Endometrium (tissue), 2 donors: ENCODE results near the gene DNM2.
"Not testable (repeated sequence)": the region's sequence is repeated elsewhere in the genome, so short reads cannot be mapped to it uniquely, and the experiment has no call there.

Experiments used
- FAIRE-seq: peaks from 2 replicates; lab custom pipeline; 2012; peaks lifted over from hg19 to GRCh38; lab: Jason Lieb, UNC
- donor health status: control.
- donor health status: control.

The DNM2 gene

DNA sequence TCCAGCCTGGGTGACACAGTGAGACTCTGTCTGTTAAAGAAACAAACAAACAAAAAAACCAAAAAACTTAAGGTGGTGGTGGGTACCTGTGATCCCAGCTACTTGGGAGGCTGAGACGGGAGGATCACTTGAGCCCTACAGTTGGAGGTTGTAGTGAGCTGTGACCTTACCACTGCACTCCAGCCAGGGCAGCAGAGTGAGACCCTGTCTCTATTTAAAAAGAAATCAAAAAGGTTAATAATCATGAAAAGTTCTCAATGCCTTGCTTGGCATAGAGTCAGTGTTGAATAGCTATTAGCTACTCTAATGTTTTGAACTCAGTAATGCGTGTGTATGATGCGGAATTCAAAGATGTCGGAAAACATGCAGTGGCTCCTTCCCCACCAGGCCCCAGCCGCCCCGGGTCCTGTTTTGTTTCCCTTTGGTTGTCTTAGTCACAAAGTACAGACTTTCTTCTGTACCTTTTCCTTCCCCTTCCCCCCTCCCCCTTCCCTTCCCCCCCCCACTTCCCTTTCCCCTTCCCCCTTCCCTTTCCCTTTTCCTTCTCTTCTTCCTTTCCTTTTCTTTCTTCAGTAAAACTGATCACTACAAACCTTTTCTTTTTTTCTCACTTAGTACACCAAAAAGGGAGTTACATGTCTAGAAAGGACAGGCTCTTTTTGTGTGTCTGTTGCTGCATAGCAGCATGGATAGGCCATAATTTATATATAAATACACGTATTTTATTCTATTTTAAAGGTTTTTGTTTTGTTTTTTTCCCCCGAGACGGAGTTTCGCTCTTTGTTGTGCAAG lies 35.2 kb downstream of the DNM2 start:
- FAIRE-seq: no peak

DNA sequence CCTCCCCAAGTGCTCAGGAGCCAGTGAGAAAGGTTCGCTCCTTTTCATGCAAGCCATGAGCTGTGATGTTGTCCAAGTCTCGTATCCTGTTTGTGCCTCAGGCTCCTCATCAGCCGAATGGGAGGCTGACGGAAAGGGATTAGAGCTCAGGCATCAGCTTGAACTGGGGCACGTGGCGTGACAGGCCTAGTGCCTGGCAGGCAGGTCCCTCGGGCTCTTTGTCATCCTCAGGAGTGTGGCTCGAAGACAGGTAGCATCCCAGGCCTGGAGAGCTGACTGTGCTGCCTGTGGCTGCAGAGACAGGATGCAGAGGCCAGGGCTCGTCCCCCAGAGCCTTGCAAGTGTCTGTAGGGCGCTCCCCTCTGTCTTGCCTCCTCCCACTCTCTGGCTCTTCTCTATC lies 38.5 kb downstream of the DNM2 start:
- FAIRE-seq: no peak

- no peak for FAIRE-seq
Observed at GRCh38 chr19:10756791-10757190, 38.9 kb downstream of the DNM2 start.

DNA sequence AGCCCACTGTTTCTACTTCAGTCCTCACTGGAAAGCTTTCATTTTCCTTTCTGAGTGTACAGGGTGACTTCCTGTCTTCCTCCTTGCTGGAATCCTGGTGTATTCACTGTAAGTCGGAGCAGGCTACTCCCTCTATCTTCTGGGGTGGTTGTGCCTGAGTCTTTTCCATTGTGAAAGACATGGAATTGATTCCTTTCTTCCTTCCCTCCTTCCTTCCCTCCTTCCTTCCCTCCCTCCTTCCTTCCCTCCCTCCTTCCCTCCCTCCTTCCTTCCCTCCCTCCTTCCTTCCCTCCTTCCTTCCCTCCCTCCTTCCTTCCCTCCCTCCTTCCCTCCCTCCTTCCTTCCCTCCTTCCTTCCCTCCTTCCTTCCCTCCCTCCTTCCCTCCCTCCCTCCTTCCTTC lies 40.2 kb downstream of the DNM2 start:
- FAIRE-seq: not testable (repeated sequence)

- no peak for FAIRE-seq
Observed at GRCh38 chr19:10758978-10759377, 41.1 kb downstream of the DNM2 start.

DNA sequence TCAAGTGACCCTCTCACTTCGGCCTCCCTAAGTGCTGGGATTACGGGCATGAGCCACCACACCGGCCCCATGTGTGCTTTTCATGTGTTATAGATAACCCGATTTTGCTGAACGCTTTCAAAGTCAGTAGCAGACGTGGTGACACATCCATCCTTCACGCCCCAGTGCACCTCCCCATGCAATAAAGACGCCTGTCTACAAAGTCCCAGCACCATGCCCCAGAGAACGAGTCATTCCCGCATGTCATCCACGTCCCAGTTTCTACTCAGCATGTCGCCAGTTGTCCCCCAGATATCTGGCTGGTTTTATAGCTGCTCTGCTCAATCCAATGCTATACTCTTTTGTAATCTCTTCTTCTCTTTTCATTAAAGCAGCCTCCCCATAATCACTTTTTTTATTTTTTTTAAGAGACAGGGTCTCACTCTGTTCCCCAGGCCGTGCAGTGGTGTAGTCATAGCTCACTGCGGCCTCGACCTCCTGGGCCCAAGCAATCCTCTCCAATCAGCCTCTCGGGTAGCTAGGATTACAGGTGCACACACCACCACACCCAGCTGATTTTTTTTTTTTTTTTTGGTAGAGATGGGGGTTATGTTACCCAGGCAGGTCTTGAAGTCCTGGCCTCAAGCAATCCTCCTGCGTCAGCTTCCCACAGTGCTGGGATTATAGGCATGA lies 42.5 kb downstream of the DNM2 start:
- FAIRE-seq: no peak

- no peak for FAIRE-seq
Observed at GRCh38 chr19:10761443-10762250, 43.8 kb downstream of the DNM2 start.

DNA sequence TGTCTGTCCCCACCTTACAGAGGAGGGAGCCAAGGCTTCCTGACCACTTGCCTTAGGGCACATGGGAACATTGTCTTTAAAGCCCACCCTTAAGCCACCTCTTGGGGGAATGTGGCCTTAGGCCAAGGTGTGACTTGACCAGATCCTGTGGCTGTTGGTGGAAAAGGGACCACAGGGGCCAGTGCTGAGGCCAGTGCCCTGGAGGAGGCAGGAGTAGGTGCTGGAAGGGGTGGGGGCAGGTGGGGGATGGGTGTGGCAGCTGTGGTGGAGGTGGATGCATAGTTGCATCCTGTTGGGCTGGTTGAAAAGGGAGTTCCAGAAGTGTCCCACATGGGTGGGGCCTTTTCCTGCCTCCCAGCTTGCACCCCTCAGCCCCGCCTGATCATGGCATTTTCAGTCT lies 44.8 kb downstream of the DNM2 start:
- no peak for FAIRE-seq

DNA sequence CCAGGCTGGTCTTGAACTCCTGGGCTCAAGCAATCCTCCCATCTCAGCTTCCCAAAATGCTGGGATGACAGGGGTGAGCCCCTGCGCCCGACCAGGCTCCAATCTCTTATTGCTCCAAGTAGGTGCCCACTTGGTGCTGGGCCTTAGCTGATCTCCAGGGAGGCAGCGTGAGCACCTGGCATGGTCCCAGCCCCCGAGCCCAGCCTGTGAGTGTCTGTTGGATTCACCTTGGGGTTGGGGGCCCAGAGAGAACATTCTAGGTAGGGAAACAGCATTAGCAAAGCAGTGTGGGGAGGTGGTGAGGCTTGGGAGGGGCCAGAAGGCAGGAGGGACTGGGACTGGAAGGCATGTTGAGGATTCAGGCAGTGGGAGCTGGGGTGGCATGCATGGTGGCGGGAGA lies 45.5 kb downstream of the DNM2 start:
- FAIRE-seq: no peak

- no peak for FAIRE-seq
Observed at GRCh38 chr19:10763828-10764339, 46.0 kb downstream of the DNM2 start.

DNA sequence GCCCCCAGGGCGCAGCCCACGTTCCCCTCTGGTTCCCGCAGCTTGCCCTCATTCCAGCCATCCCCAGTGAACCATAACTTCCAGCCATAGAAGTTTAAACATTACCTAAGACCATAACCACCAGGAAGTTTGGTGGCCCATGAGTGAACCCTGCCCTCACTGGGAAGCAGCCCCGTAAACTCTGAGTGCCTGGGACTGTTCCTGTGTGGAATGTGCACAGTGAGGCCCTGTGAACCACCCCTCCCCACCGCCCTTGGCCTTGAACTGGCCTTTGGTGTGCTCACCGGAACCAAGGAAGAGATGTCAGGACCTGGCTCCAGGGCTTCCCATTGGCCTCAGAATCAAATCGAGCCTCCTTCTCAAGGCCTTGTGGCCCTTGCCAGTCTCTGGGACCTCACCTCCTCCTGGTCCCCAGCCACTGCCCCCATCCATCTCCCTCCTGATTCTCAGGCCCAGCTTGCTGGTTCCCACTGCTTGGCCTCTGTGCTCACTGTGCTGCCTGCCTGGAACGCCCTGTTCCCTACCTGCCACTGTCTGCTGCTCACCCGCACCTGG lies 46.5 kb downstream of the DNM2 start:
- FAIRE-seq: no peak

DNA sequence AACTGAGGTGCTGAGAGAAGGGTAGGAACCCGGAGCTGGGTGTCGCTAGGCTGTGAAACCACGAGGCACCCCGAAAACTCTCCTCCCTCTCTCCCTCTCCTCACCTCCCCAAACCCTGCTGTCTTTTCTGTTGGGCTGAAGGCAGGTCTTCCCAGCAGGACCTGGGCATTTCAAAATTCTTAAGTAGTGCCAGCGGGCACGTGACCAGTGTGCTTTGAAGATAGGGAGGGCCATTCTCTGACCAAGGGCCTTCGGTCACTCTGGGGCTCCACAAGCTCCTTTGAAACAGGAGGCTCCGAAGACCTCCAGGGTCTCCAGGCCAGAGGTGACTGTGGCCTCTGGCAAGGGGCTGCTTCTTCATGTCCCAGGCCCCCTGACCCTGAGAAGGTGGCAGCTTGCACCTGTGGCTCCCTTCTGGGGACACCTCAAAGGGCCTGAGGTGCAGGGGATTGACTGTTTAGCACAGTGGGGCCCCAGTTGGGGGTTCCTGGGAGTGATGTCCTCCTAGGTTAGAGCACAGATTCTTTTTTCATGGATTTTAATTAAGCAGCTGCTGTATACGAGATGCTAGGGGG lies 48.3 kb downstream of the DNM2 start:
- FAIRE-seq: no peak

DNA sequence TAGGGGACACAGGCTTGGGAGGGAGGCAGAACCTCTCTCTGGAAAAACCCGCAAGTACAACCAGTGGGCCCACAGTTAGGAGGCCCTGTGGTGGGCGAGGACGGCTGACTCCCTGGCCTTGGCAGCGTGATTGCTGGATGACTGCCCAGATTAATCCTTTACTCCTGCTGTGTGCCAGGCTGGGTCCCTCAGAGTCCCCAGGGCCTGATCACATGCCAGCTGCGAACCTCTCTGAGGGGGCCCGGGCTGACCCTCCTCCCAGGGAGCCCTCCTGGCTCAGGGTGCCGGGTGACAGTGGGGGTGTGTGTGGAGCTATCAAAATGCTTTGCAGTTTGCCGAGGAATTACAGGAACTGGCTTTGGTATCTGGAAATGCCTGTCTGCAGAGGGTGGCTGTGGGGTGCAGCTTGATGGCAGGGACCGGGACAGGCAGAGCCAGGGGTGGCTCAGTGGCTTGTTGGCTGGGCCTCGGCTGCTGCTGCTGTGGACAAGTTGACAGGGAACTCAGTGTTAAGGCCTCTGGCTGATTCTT lies 48.9 kb downstream of the DNM2 start:
- FAIRE-seq: no peak

- FAIRE-seq: no peak
Observed at GRCh38 chr19:10767726-10768125, 49.8 kb downstream of the DNM2 start.

GRCh38 chr19:10768369-10768768 lies 50.5 kb downstream of the DNM2 start:
- FAIRE-seq: no peak

DNA sequence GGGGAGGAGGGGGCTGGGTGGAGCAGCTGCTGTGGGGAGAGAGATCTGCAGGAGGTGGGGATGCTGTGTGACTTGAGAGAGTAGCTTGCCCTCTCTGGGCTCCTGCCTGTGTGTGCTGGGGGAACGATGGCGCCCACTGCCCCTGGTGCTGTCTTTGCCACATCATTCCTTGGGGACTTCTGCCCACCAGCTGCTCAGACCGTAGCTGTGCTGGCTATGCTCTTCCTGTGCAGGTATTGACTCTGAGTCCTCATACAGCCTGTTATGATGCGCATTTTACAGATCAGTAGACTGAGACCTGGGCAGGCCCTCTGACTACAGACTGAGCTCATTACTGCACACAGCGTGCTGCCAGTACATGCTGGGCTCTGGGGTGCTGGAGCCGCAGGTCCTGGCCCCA lies 51.1 kb downstream of the DNM2 start:
- FAIRE-seq: no peak

DNA sequence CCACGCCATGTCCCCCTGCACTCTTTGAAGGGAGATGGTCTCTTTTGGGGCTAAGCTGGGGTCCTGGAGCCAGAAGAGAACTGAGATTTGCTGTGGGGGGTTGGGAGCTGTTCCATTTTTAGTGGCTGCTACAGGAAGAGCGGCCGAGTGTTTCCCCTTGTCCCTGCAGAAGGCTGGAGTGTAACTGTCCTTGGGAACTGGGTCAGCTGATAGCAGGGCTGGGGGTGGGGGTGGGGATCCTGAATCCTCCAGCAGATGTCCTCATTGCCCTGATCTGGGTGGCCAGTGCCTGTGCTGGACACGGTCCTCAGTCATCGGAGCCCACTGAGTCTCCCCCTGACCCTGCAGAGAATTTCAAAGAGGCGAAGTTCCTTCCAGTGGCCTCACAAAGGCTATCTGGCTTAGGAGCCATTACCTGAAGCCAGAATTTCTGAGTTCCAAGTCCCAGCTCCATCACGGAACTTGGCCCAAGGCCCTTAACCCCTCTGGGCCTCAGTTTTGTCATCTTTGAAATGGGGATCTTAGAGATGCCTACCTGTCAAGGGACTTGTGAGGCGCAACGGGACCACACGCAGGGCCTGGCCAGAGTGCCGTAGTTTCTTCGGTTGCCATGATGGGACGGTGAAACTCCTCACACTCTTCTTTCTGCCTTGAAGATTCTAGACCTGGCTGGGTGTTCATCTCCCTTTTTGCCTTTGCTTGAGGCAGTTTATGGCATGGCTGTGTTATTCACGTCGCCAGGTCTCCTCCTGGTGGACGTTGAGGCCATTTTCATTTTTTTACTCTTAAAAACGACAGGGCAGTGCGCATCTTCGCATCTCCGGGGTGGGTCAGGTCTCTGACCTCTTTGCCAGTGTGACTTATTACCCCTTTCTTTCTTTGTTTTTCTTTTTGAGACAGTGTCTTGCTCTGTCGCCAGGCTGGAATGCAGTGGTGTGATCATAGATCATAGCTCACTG lies 51.9 kb downstream of the DNM2 start:
- FAIRE-seq: no peak

DNA sequence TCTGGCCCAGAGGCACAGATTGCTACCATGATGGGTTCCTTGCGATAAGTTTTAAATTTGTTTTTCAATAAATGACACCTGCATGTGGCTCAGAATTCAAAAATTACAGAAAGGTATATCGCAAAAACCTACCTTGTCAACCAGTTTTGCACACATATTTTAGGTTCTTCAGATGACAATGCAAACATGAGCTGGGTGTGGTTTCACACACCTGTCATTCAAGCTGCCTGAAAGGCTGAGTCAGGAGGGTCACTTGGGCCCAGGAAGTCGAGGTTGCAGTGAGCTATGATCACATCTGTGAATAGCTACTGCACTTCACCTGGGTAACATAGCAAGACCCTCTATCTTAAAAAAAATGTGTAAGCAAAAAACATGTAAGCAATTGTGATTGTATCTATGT lies 56.1 kb downstream of the DNM2 start:
- FAIRE-seq: no peak

DNA sequence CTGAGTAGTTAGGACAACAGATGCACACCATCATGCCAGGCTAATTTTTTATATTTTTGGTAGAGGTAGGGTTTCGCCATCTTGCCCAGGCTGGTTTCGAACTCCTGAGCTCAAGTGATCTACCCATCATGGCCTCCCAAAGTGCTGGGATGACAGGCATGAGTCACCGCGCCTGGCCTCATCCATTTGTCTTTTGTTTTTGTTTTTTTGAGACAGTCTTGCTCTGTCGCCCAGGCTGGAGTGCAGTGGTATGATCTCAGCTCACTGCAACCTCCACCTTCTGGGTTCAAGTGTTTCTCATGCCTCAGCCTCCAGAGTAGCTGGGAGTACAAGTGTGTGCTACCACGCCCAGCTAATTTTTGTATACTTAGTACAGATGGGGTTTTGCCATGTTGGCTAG lies 57.0 kb downstream of the DNM2 start:
- no peak for FAIRE-seq

DNA sequence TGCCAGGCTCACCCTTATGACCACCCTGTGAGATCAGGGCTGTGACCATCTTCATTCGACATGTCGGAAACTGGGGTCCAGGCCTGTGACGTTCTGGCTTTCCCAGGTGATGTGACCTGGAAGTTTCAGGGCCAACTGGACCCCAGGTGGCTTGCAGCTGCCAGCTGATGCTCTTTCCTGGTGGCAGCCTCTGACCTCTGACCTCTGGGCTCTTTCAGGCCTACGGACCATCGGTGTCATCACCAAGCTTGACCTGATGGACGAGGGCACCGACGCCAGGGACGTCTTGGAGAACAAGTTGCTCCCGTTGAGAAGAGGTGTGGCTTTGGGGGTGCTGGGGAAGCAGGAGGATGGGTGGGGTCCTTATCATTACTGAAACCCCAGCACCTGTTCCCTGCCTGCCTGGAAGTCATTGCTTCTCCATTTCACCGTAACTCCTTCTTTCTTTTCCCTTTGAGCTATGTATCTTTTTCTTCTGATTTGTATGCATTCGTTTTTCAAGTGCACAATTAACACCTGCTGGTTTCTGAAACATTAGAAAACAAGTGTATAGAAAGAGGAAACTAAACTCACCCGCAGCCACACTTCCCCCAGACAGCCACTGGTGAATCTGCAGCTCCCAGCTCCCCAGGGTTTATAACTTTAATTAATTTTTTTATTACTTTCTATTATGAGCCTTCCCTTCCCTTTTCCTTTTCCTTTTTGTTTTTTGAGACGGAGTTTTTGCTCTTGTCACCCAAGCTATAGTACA lies 59.2 kb downstream of the DNM2 start:
- FAIRE-seq: no peak
